Measurements from ENCODE around the gene NMRAL1.

Gene NMRAL1

GRCh38 chr16:4501071-4501478 is 26.6 kb upstream of the NMRAL1 start:
- DNase-seq = no peak

- no peak for DNase-seq
These were observed 25.8 kb upstream of the NMRAL1 start for GRCh38 chr16:4500272-4500671.

GRCh38 chr16:4499196-4499555 is 24.8 kb upstream of the NMRAL1 start:
- DNase-seq = no peak

- DNase-seq = no peak
These were observed 24.2 kb upstream of the NMRAL1 start for GRCh38 chr16:4498546-4499195.

GRCh38 chr16:4496305-4496704 is 21.9 kb upstream of the NMRAL1 start:
- DNase-seq = no peak

GRCh38 chr16:4495766-4496165 is 21.3 kb upstream of the NMRAL1 start:
- DNase-seq = no peak

GRCh38 chr16:4494746-4495490 is 20.5 kb upstream of the NMRAL1 start:
- no peak for DNase-seq

GRCh38 chr16:4491898-4492297 is 17.5 kb upstream of the NMRAL1 start:
- no peak for DNase-seq

- no peak for DNase-seq
These were observed 14.6 kb upstream of the NMRAL1 start for GRCh38 chr16:4489030-4489429.

GRCh38 chr16:4488499-4488967 is 14.1 kb upstream of the NMRAL1 start:
- peak; percentile 59 for DNase-seq

- DNase-seq = no peak
These were observed 13.6 kb upstream of the NMRAL1 start for GRCh38 chr16:4487955-4488498.

- DNase-seq = no peak
These were observed 11.9 kb upstream of the NMRAL1 start for GRCh38 chr16:4486126-4486893.

GRCh38 chr16:4481963-4482362 is 7.5 kb upstream of the NMRAL1 start:
- no peak for DNase-seq

- no peak for DNase-seq
These were observed 7.1 kb upstream of the NMRAL1 start for GRCh38 chr16:4481526-4481925.

- DNase-seq = peak; percentile 41
These were observed 3.5 kb upstream of the NMRAL1 start for GRCh38 chr16:4477966-4478365.

GRCh38 chr16:4475880-4476788 is 1.7 kb upstream of the NMRAL1 start, which contains the start of gene HMOX2:
Gene HMOX2, plus strand, starts transcription at chr16:4476398. Its CDS starts 29,127 bp downstream, at chr16:4505525.
- DNase-seq = peak; percentile 95

- no peak for DNase-seq
These were observed 1.5 kb downstream of the NMRAL1 start for GRCh38 chr16:4472880-4473279.

- DNase-seq = no peak
These were observed 2.6 kb downstream of the NMRAL1 start for GRCh38 chr16:4471869-4472268.

- DNase-seq = no peak
These were observed 5.5 kb downstream of the NMRAL1 start for GRCh38 chr16:4468972-4469371.

GRCh38 chr16:4467916-4468315 is 6.5 kb downstream of the NMRAL1 start:
- no peak for DNase-seq

- DNase-seq = peak; percentile 78
These were observed 8.2 kb downstream of the NMRAL1 start for GRCh38 chr16:4465977-4466779.

Data from CD4-positive, alpha-beta T cell treated with Interleukin-12 subunit alpha and Interleukin-12 subunit beta, for 1 hour (primary cell).